Activated T-cell treated with anti-CD3 and anti-CD28 coated beads, Interleukin-2, amount 50 U/mL, for 1 hour (primary cell): ENCODE results near the gene ARID2.

Experiments used
- DNase-seq: peaks from one replicate; pipeline ENCODE4 v3.0.0-alpha.2; 2020

The ARID2 gene, protein sequence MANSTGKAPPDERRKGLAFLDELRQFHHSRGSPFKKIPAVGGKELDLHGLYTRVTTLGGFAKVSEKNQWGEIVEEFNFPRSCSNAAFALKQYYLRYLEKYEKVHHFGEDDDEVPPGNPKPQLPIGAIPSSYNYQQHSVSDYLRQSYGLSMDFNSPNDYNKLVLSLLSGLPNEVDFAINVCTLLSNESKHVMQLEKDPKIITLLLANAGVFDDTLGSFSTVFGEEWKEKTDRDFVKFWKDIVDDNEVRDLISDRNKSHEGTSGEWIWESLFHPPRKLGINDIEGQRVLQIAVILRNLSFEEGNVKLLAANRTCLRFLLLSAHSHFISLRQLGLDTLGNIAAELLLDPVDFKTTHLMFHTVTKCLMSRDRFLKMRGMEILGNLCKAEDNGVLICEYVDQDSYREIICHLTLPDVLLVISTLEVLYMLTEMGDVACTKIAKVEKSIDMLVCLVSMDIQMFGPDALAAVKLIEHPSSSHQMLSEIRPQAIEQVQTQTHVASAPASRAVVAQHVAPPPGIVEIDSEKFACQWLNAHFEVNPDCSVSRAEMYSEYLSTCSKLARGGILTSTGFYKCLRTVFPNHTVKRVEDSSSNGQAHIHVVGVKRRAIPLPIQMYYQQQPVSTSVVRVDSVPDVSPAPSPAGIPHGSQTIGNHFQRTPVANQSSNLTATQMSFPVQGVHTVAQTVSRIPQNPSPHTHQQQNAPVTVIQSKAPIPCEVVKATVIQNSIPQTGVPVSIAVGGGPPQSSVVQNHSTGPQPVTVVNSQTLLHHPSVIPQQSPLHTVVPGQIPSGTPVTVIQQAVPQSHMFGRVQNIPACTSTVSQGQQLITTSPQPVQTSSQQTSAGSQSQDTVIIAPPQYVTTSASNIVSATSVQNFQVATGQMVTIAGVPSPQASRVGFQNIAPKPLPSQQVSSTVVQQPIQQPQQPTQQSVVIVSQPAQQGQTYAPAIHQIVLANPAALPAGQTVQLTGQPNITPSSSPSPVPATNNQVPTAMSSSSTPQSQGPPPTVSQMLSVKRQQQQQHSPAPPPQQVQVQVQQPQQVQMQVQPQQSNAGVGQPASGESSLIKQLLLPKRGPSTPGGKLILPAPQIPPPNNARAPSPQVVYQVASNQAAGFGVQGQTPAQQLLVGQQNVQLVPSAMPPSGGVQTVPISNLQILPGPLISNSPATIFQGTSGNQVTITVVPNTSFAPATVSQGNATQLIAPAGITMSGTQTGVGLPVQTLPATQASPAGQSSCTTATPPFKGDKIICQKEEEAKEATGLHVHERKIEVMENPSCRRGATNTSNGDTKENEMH (N-terminal part only)

DNA sequence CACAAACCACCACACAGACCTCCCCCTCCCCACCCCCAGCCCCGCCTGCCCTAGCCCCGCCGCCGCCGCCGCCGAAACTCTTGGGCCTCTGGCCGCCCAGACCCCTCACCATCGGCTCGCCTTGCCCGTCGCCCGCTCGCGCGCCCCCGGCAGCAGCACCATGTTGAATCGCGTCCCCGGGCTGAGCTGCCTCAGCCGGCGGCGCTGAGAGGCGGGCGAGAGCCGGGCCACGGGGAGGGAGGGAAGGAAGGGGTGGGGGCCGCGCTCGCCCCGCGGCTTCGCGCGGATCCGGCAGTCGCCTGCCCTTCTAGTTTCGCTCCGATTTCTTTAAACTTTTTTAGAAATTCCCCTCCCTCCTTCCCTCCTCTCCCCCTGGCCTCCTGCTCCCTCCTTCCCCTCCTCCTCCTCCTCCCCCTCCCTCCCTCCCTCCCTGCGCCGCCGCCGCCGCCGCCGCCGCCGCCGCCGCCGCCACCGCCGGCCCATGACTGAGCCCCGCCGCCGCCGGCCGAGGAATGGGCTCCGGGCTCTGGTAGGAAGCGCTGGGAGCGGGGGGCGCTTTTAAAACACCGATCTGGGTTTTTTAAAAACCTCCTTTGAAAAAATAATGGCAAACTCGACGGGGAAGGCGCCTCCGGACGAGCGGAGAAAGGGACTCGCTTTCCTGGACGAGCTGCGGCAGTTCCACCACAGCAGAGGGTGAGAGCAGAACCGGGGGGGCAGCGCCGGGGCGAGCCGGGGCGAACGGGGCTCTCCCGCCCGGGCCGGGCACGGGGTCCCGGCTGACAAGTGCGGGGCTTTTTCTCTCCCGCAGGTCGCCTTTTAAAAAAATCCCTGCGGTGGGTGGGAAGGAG is at the start of gene ARID2:
Gene ARID2 (plus strand): TSS at position 474 of the 851 bp plus-strand sequence. CDS start 131 bp downstream, at position 605.
- DNase-seq: peak; percentile 77

DNA sequence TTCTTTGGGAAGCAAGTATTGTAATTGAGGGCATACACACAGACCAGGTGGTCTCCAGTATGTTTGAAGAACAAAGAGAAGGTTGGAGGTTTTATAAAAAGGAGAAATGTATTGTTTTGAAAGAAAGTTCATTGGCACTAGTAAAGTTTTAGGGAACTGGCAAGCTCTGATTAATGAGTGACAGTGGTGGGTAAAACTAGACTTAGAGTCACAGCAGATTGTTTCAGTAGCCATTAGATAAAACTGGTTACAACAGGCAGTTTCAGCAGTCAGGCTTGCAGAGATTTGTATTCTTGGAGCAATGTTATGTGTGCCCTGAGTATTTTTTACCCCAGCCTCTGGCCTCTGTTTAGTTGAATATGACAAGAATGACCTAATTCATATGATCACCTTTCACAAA is 49.1 kb upstream of the ARID2 start:
- DNase-seq: no peak

GRCh38 chr12:45681465-45681864 is 48.0 kb upstream of the ARID2 start:
- DNase-seq: no peak

DNA sequence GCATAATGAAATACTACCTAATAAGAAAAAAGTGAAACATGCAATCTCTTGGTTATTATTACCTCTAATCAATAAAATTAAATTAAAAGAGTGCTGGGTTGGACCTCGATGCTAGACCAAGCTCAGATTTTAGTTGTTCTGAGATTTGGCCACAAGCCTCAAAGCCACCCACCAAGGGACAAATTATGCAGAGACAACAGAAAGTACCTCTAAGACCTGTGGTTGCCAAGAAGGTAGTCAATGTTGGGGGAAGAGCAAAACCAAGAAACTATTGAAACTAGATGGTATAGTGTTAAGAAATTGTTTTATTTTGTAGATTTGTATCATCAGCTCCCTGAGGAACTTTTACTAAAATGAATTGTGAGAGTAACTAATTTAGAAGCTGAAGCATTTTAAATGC is 43.8 kb upstream of the ARID2 start:
- no peak for DNase-seq

DNA sequence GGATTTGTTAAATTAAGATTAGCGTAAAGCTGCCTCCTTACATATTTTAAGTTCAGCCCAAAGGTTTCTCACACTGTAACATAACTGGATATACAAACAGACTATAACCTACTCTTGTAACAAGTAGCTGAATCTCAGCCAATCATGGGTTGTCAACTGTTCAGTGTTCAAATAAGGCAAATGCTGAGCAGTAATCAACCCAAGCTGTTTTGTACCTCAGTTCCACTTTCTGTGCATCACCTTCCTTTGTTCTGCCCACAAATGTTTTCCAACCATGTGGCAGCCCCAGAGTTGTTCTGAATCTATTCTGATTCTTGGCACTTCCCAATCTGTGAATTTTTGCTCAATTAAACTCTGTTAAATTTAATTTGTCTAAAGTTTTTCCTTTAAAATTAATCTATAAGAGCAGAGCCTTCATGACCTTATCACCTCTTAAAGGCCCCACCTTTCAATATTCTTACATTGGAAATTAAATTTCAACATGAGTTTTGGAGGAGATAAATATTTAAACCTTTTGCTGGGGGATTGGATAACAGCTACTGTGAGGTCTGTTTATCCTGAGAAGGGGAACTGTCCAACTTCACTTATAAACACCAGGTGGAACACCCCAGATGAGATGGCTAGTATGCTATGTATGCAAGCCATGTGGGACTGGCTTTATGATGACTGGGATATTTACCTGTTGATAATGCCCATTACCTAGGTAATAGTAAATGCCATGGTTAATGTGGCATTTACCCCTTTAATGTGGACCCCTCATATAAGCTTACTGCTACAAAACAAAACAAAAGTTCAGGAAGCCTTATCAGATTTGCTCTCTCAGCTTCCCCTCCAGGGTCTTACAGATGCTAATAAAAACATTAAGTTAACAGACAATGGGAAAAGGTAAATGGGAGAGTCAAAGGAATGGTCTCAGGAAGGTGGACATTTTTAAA is 42.2 kb upstream of the ARID2 start:
- no peak for DNase-seq

DNA sequence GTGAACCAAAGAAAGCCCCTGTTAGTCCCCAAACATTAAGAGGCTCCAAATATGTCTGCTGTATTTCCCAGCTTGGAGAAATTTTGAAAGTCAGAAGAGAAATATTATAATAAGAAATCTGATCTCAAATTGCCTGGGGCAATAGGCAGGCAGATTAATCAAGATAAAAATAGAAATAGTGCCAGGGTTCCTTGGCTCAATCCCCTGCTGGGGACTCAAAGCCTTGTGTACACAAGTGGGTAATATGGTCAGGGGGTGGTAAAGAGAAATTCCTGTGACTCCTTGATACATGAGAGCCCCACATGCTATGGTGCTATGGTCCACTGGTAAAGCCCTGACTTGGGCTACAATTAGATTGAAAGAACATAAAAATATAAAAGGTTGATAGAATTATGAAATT is 41.3 kb upstream of the ARID2 start:
- DNase-seq: no peak

GRCh38 chr12:45695035-45695434 is 34.5 kb upstream of the ARID2 start:
- DNase-seq: no peak

GRCh38 chr12:45695606-45696005 is 33.9 kb upstream of the ARID2 start:
- no peak for DNase-seq

DNA sequence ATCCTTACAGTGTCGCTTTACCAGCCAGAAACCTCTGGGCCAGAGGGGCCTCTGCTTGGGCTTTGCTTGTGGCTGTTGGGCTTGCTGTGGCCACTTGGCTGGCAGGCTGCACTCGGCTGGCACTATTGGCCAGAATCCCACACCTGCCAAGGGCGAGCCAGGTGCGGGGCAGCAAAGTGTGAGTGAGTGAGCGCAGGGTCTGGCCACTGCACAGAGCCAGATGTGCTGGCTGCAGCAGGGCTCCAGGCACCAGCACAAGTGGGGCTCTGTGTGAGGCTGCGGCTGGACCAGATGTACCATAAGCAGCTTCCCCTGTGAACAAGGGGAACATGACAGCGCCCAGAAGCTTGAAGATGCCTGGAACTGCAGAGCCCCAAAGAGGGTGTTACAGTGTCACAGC is 33.5 kb upstream of the ARID2 start:
- no peak for DNase-seq

DNA sequence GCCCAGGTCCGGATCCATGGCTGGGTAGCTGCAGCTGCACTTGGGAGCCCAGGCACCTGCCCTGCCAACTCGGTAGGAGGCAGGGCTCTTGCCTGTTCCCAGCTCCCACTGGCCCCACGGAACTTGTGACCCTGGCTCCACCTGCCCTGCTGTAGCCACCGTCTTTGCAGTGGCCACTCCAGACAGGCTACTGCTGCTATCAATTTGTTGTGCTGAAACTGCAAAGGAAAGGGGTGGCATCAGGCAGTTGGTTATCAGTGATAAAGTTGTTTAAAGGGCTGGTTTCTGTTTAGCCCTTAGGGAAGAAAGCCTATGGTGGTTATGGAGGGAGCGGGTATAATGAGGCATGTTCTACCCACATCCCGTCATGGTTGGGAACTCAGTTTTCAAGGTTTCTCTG is 32.1 kb upstream of the ARID2 start:
- DNase-seq: no peak

GRCh38 chr12:45701296-45701695 is 28.2 kb upstream of the ARID2 start:
- DNase-seq: no peak

DNA sequence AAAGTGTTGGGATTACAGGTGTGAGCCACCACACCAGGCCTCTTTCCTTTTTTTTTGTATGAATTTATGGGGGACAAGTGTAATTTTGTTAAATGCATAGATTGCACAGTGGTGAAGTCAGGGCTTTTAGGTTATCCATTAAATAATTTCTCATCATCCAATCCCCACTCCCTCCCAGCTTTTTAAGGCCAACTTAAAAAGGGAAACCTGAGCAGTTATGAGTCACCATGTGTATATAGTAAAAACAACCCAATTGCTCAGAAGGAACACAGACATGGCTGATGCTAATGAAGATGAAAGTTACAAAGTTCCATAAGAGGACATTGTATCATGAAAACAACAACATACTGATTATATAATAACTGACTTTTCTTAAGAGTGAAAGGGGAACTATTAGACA is 25.6 kb upstream of the ARID2 start:
- DNase-seq: no peak

DNA sequence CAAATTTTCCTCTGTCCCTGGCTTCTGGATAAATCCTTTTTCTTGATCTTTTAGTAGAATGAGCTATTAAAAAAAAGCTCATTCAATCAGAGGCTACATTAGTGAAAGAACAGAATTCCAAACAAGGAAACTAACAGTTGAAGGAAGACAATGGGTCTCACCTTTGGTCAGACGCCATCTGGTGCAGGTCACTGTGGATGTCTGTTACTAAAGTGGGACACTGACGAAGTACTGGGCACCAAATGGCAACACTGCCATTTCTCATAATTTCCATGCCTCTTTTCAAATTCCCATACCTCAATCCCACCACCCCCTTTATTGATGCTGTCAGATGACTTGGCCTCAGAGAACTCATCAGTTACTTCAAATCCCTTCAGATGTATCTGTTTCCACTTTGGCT is 24.5 kb upstream of the ARID2 start:
- DNase-seq: no peak

DNA sequence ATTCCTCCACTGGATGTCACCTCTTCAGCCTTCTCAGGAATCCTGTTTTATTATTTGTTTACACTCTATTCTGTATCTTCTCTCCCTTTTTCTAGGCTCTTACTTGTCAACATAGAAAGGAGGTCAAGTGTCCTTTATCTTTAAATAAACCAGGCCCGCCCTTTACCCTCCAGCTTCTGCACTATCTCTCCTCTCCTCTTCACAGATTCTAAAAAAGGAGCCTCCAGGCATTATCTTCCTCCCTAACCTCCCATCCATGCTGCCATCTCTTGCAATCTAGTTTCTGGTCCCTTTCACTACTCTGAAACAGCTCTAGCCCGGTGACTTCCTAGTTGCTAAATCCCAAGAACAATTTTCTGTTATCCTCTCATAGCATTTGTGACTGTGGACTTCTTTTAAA is 24.1 kb upstream of the ARID2 start:
- DNase-seq: no peak

DNA sequence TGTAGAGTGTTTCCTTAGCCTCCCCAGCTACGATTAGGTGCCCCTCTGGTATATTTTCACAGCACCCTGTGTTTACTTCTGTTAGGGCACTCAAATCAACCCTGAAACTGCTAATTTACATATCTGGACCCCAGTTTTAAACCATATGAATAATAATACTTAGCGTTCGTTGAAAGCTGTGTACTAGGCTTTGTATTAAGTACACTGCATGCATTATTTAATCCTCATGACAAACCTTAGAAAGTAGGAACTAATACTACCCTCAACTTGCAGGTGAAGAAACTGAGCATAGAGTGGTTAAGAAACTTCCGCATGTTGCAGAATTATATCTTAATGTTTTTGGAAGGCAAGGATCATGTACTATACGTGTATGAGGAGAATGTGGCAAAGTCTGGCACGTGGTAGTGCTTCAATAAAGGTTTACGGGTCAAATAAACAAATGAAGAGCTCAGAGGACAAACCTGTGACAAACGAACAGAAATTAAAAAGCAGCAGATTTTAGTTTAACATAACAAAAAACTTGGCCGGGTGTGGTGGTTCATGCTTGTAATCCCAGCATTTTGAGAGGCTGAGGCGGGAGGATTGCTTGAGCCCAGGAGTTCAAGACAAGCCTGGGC is 22.2 kb upstream of the ARID2 start:
- DNase-seq: no peak

GRCh38 chr12:45708363-45708762 is 21.1 kb upstream of the ARID2 start:
- no peak for DNase-seq

DNA sequence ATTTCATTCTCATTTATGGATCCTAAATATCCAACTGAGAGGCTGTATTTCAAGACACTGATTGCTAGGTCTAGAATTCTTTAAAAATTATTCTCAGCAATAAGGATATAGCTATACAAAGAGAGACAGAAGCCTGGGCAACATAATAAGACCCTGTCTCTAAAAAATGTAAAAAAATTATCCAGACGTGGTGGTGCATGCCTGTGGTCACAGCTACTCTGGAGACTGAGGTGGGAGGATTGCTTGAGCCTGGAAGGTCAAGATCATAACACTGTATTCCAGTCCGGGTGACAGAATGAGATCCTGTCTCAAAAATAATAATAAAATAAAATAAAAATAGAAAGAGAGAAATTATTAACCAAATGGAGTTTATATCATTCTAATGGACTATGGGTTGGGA is 20.6 kb upstream of the ARID2 start:
- DNase-seq: no peak

- DNase-seq: no peak
Measured at GRCh38 chr12:45712319-45712718, 17.2 kb upstream of the ARID2 start.

DNA sequence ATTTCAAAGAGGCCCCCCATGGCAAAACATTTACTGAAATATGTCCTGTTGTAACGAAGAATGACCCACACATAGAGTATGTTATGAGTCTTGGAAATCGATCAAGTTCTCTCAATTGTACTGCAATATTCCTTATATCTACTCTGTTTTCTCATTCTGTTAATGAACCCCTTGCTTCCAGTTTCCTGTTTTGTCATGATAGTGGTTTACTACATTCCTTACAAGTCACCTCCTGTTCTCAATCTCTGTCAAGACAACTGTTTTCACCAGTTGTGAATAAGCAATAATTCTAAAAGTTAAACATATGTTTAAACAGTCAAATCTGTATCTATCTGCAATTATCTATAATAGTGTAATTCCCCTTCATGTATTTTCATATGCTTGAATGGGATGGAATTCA is 16.4 kb upstream of the ARID2 start:
- DNase-seq: no peak

GRCh38 chr12:45718306-45718705 is 11.2 kb upstream of the ARID2 start:
- no peak for DNase-seq

- DNase-seq: no peak
Measured at GRCh38 chr12:45720069-45720468, 9.4 kb upstream of the ARID2 start.
